A549 (cell line): ENCODE measurements around the gene CXCR5. TPM values are rescaled to one million over a fixed set of nuclear protein-coding genes. Genes with fewer than 3 reads are reported as not detected.
A peak's percentile ranks its signal among the peaks of the same experiment; 100 is the strongest.

Source experiments
- ATAC-seq, 2 experiments: fragments of 200-7000 bp in 1 of 2; fragments of >200 bp in 1 of 2; cut with Nextera tagmentation in 1 of 2; cut with Tn5 transposase in 1 of 2; 3 replicates each; pipeline versions ENCODE4 v1.8.0 to v1.9.1; 2018 to 2020; ENCODE audit warnings: mild to moderate bottlenecking in 1 of 2, moderate library complexity in 1 of 2
- CTCF ChIA-PET: fragments of 300-600 bp; sonication (Branson Sonifier 250); formaldehyde crosslinking; extraction: SDS; loops from one replicate; lab custom pipeline; 2021; ENCODE audit warnings: antibody characterized with exemption, inconsistent platforms; lab: Yijun Ruan, JAX
- POLR2A ChIA-PET: fragments of 350-600 bp; formaldehyde crosslinking; extraction: SDS; loops from one replicate; lab custom pipeline; 2021; ENCODE audit warnings: antibody characterized with exemption, inconsistent platforms; lab: Yijun Ruan, JAX
- DNase-seq, 2 experiments: peaks; one replicate each; pipeline versions ENCODE4 v3.0.0 to v3.0.0-alpha.2; 2011 to 2016; ENCODE audit warnings: low read depth in 1 of 2, low spot score in 1 of 2
- FAIRE-seq: peaks from 2 replicates; lab custom pipeline; 2011; peaks lifted over from hg19 to GRCh38; lab: Jason Lieb, UNC
- H3K27ac ChIP-seq, 2 experiments: fragments of >200 bp; sonication (Bioruptor Twin); formaldehyde crosslinking; 3 replicates each; pipeline ENCODE4 v1.5.1; 2016 to 2017
- H3K4me1 ChIP-seq: fragments of >200 bp; sonication (Bioruptor Twin); formaldehyde crosslinking; 3 replicates; pipeline ENCODE4 v1.6.1; 2016
- H3K4me2 ChIP-seq: fragments of >200 bp; sonication (Bioruptor Twin); formaldehyde crosslinking; 3 replicates; pipeline ENCODE4 v1.6.1; 2016
- H3K4me3 ChIP-seq: fragments of >200 bp; sonication (Bioruptor Twin); formaldehyde crosslinking; 3 replicates; pipeline ENCODE4 v1.5.1; 2016
- H3K9me3 ChIP-seq: fragments of >200 bp; sonication (Bioruptor Twin); formaldehyde crosslinking; 3 replicates; pipeline ENCODE4 v1.6.1; 2016
- BHLHE40 ChIP-seq: IDR thresholded peaks from 2 replicates; pipeline ENCODE4 v1.6.1; 2012; ENCODE audit warnings: low read depth, low read length, inconsistent platforms
- CBX2 ChIP-seq: fragments of 200-600 bp; sonication (generic); IDR thresholded peaks from 2 replicates; pipeline ENCODE4 v1.6.1; 2016; ENCODE audit warnings: low read depth, mild to moderate bottlenecking, borderline replicate concordance
- CBX8 ChIP-seq: fragments of 200-600 bp; sonication (generic); IDR thresholded peaks from 2 replicates; pipeline ENCODE4 v1.6.1; 2016
- CEBPB ChIP-seq, 2 experiments: fragments of >200 bp in 1 of 2; sonication (Bioruptor Twin) in 1 of 2; formaldehyde crosslinking in 1 of 2; IDR thresholded peaks; 2 replicates each; pipeline ENCODE4 v1.6.1; 2012 to 2016
- CHD2 ChIP-seq: fragments of 150-350 bp; IDR thresholded peaks from 2 replicates; pipeline ENCODE4 v1.6.1; 2014; ENCODE audit warnings: low read length; ENCODE audit not compliant: partially characterized antibody
- EP300 ChIP-seq, 2 experiments: fragments of >200 bp; sonication (Bioruptor Twin); formaldehyde crosslinking; IDR thresholded peaks; 2 replicates in 1 of 2; 3 replicates in 1 of 2; pipeline ENCODE4 v1.6.1; 2016 to 2017
- FOSB ChIP-seq: fragments of 250-450 bp; sonication (Bioruptor Pico); IDR thresholded peaks from 2 replicates; pipeline ENCODE4 v1.5.0; 2020; ENCODE audit warnings: mild to moderate bottlenecking, moderate library complexity
- FOSL2 ChIP-seq, 2 experiments: fragments of 450-650 bp in 1 of 2; fragments of >200 bp in 1 of 2; sonication (Bioruptor Twin) in 1 of 2; formaldehyde crosslinking; IDR thresholded peaks; 2 replicates each; pipeline versions ENCODE4 v1.5.0 to v1.6.1; 2016 to 2020; ENCODE audit warnings: mild to moderate bottlenecking in 1 of 2, moderate library complexity in 1 of 2
- FOXS1 ChIP-seq: fragments of 250-450 bp; sonication (Bioruptor Pico); IDR thresholded peaks from 2 replicates; pipeline ENCODE4 v1.5.0; 2020; ENCODE audit warnings: mild to moderate bottlenecking, moderate library complexity
- GATA3 ChIP-seq: IDR thresholded peaks from 2 replicates; pipeline ENCODE4 v1.6.1; 2012; ENCODE audit warnings: borderline replicate concordance
- HOXA7 ChIP-seq: fragments of 250-450 bp; sonication (Bioruptor Pico); IDR thresholded peaks from 2 replicates; pipeline ENCODE4 v1.5.0; 2020; ENCODE audit warnings: mild to moderate bottlenecking, moderate library complexity
- HOXB5 ChIP-seq: fragments of 250-450 bp; sonication (Bioruptor Pico); IDR thresholded peaks from 2 replicates; pipeline ENCODE4 v1.5.0; 2020; ENCODE audit warnings: mild to moderate bottlenecking, moderate library complexity
- JUN ChIP-seq, 2 experiments: fragments of >200 bp; sonication (Bioruptor Twin); formaldehyde crosslinking; IDR thresholded peaks; 2 replicates in 1 of 2; 3 replicates in 1 of 2; pipeline ENCODE4 v1.6.1; 2016 to 2017
- JUNB ChIP-seq: fragments of >200 bp; sonication (Bioruptor Twin); formaldehyde crosslinking; IDR thresholded peaks from 2 replicates; pipeline ENCODE4 v1.6.1; 2016
- KDM5A ChIP-seq: fragments of 200-600 bp; sonication (generic); IDR thresholded peaks from 2 replicates; pipeline ENCODE4 v1.6.1; 2016; ENCODE audit warnings: antibody characterized with exemption, mild to moderate bottlenecking
- MAX ChIP-seq: IDR thresholded peaks from 2 replicates; pipeline ENCODE4 v1.6.1; 2012
- NR3C1 ChIP-seq: fragments of >200 bp; sonication (Bioruptor Twin); formaldehyde crosslinking; IDR thresholded peaks from 3 replicates; pipeline ENCODE4 v1.6.1; 2017
- PBX3 ChIP-seq: IDR thresholded peaks from 2 replicates; pipeline ENCODE4 v1.6.1; 2012
- PHF8 ChIP-seq: fragments of 200-600 bp; sonication (generic); IDR thresholded peaks from 2 replicates; pipeline ENCODE4 v1.6.1; 2016; ENCODE audit warnings: low read depth, mild to moderate bottlenecking, antibody characterized with exemption, moderate library complexity, borderline replicate concordance
- POLR2A ChIP-seq: IDR thresholded peaks from 2 replicates; pipeline ENCODE4 v1.6.1; 2012; ENCODE audit warnings: mild to moderate bottlenecking, low read length
- RARB ChIP-seq: fragments of 250-450 bp; sonication (Bioruptor Pico); IDR thresholded peaks from 2 replicates; pipeline ENCODE4 v1.8.0; 2021; ENCODE audit warnings: mild to moderate bottlenecking, moderate library complexity
- RCOR1 ChIP-seq: fragments of 150-350 bp; IDR thresholded peaks from 2 replicates; pipeline ENCODE4 v1.6.1; 2014; ENCODE audit warnings: antibody characterized with exemption, low read length, low read depth
- RNF2 ChIP-seq: fragments of 200-600 bp; sonication (generic); IDR thresholded peaks from 2 replicates; pipeline ENCODE4 v1.6.1; 2016; ENCODE audit warnings: low read depth, mild to moderate bottlenecking, antibody characterized with exemption, moderate library complexity, borderline replicate concordance
- TFCP2L1 ChIP-seq: fragments of 250-450 bp; sonication (Bioruptor Pico); IDR thresholded peaks from 2 replicates; pipeline ENCODE4 v1.5.0; 2021; ENCODE audit warnings: mild to moderate bottlenecking
- TP53 ChIP-seq: fragments of 250-450 bp; sonication (Bioruptor Pico); IDR thresholded peaks from 2 replicates; pipeline ENCODE4 v1.5.0; 2021; ENCODE audit warnings: mild to moderate bottlenecking, moderate library complexity
- USF2 ChIP-seq: fragments of 450-650 bp; IDR thresholded peaks from 2 replicates; pipeline ENCODE4 v1.6.1; 2014; ENCODE audit warnings: antibody characterized with exemption
- ZC3H11A ChIP-seq: fragments of 450-650 bp; IDR thresholded peaks from 2 replicates; pipeline ENCODE4 v1.6.1; 2014; ENCODE audit warnings: antibody characterized with exemption, mild to moderate bottlenecking
- ZFP36 ChIP-seq: fragments of 450-650 bp; IDR thresholded peaks from 2 replicates; pipeline ENCODE4 v1.6.1; 2014; ENCODE audit warnings: borderline replicate concordance; ENCODE audit not compliant: partially characterized antibody
- ZSCAN20 ChIP-seq: fragments of 250-450 bp; sonication (Bioruptor Pico); IDR thresholded peaks from 2 replicates; pipeline ENCODE4 v1.8.0; 2022; ENCODE audit warnings: mild to moderate bottlenecking, moderate library complexity
- WGBS: methylation state at CpG from one replicate; pipeline ENCODE4 v1.1.6; 2017; ENCODE audit errors: missing lambda C conversion rate; 5-methylcytosine and 5-hydroxymethylcytosine counted together
- polyA plus RNA-seq, 4 experiments: library from polyadenylated mRNA; depleted of rRNA in 3 of 4; stranded (reverse); fragments of >200 nt; fragmentation: RNase III in 1 of 4; extraction: RNeasy Plus Mini Kit Qiagen cat#74134 plus additional on column Dnase treatment in 1 of 4; gene quantifications; 2 replicates in 3 of 4; 3 replicates in 1 of 4; pipeline ENCODE4 v1.2.3, GENCODE V29; 2011 to 2017
- TF ChIP-seq, protein P1 (sequence below): fragments of >200 bp; sonication (Bioruptor Twin); formaldehyde crosslinking; IDR thresholded peaks from 3 replicates; pipeline ENCODE4 v1.6.1; 2016

CXCR5 gene
- polyA plus RNA-seq, 2 of the 4 experiments (the other 2 are of a cell fraction), result 0.04 TPM; not detected in 1

GRCh38 chr11:118928101-118928869 is 44.6 kb downstream of the CXCR5 start (continued):
- TF ChIP-seq GATA3 (no peak; the same call in 1 of the 2 replicates), RARB (CRISPR knock-in tag) (no peak), RNF2 (no peak), EP300 (IDR thresholded peaks at IDR 0.05) (peak in 1 of 2 experiments; percentile 38; a peak in 1 of 5 replicates), USF2 (peak; percentile 75), KDM5A (0 out of 2 replicates have a peak, but pooled peaks have one; percentile 13), FOXS1 (CRISPR knock-in tag) (no peak), ZFP36 (no peak), PHF8 (no peak), NR3C1 (no peak), HOXB5 (CRISPR knock-in tag) (no peak), BHLHE40 (no peak), TP53 (CRISPR knock-in tag) (no peak), CBX8 (no peak), ZSCAN20 (CRISPR knock-in tag) (no peak), CHD2 (no peak), PBX3 (peak; percentile 96), HOXA7 (CRISPR knock-in tag) (no peak), JUN (IDR thresholded peaks at IDR 0.05) (peak in 1 of 2 experiments; percentile 57; a peak in 3 of 5 replicates)

DNA sequence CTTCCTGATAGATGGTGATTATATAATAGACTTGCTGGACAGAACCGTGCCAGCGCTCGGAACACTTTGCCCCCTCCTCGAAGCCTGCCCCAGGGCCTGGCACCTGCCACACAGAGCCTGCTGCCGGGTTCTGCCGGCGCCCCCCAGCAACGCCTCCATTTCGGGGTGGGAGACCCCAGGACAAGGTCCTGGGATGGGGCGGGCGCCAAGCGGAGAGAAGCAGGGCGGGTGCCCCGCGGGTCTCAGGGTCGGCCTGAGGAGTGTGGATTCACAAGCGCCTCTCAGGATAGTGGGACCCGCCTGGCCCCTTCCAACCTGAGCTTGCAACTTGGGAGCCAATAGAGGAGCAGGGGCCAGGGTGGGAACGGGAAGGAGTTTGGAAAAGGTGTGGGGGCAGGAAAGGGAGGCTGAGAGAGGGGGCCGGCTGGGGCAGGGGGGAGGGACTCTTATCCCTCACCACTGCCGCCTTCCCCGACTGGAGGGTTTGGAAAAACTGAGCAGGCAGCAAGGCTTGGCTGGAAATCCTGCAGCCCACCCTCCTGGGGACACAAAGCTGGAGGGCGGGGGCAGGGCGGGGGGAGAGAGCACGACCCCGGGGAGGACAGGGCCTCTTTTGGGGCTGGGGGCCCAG is 45.3 kb downstream of the CXCR5 start:
- ATAC-seq (peak; percentile 28 to 55), FAIRE-seq (no peak), DNase-seq (peak in 1 of 2 experiments; percentile 64)
- ChIA-PET POLR2A (interaction anchor here (0.6 to 1.7 kb wide), 2 partner anchors 19 to 21 kb away, joined by 6 to 8 read pairs; no protein-coding TSS in a partner anchor), CTCF (interaction anchor here (0.6 to 6.6 kb wide), 11 partner anchors 7 to 239 kb away, joined by 3 to 55 read pairs (median 6); partner anchors contain the start of genes DDX6 and UPK2)
- H3K4me1 ChIP-seq, result peaks cover 27% of the 10 kb centered on the region
- H3K4me2 ChIP-seq, result peak overlapping the region; percentile 100
- TF ChIP-seq JUNB (no peak), USF2 (no peak), POLR2A (no peak), FOSL2 (IDR thresholded peaks at IDR 0.05) (no peak), FOSL2 (CRISPR knock-in tag; IDR thresholded peaks at IDR 0.05) (no peak), MAX (no peak), CEBPB (IDR thresholded peaks at IDR 0.05) (no peak), TFCP2L1 (CRISPR knock-in tag) (no peak), RCOR1 (no peak), HOXB5 (CRISPR knock-in tag) (no peak), ZC3H11A (no peak), CBX2 (no peak), FOSB (CRISPR knock-in tag) (no peak), PHF8 (no peak)
- TF ChIP-seq, protein P1, sequence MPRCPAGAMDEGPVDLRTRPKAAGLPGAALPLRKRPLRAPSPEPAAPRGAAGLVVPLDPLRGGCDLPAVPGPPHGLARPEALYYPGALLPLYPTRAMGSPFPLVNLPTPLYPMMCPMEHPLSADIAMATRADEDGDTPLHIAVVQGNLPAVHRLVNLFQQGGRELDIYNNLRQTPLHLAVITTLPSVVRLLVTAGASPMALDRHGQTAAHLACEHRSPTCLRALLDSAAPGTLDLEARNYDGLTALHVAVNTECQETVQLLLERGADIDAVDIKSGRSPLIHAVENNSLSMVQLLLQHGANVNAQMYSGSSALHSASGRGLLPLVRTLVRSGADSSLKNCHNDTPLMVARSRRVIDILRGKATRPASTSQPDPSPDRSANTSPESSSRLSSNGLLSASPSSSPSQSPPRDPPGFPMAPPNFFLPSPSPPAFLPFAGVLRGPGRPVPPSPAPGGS, result no peak
- no peaks in the 10 kb centered on the region for H3K9me3 ChIP-seq
- peak overlapping the region; percentile 94 for H3K4me3 ChIP-seq
- WGBS, result 0% methylated on average over 4 of the region's 26 CpGs
- peak overlapping the region; percentile 98 to 100 for H3K27ac ChIP-seq
